Mesenchymal stem cell (in vitro differentiated cells and primary cell): ENCODE data around the gene FADS1.

Experiments used
- DNase-seq: peaks from one replicate; pipeline ENCODE4 v3.0.0-alpha.2; 2013
- H2AFZ ChIP-seq: one replicate; pipeline ENCODE4 v1.6.1; 2013; ENCODE audit warnings: low read depth, mild to moderate bottlenecking, control low read depth, inconsistent platforms, low read length, moderate library complexity
- H2AK5ac ChIP-seq: 2 replicates; pipeline ENCODE4 v1.6.1; 2013; ENCODE audit warnings: low read length, moderate library complexity, mild to moderate bottlenecking, inconsistent platforms; ENCODE audit not compliant: severe bottlenecking
- H2BK120ac ChIP-seq: one replicate; pipeline ENCODE4 v1.6.1; 2013; ENCODE audit warnings: low read depth, mild to moderate bottlenecking, inconsistent platforms, low read length, moderate library complexity
- H2BK12ac ChIP-seq, 2 experiments: one replicate each; pipeline ENCODE4 v1.6.1; 2013; ENCODE audit warnings: inconsistent platforms in 2 of 2, low read length in 2 of 2, mild to moderate bottlenecking in 2 of 2, moderate library complexity in 2 of 2, control low read depth in 1 of 2
- H2BK15ac ChIP-seq: one replicate; pipeline ENCODE4 v1.6.1; 2013; ENCODE audit warnings: mild to moderate bottlenecking, low read depth, inconsistent platforms; ENCODE audit not compliant: poor library complexity, severe bottlenecking
- H2BK5ac ChIP-seq: 2 replicates; pipeline ENCODE4 v1.6.1; 2013; ENCODE audit warnings: low read depth, mild to moderate bottlenecking, low read length, control low read depth, inconsistent platforms; ENCODE audit not compliant: poor library complexity, severe bottlenecking
- H3K14ac ChIP-seq, 2 experiments: one replicate each; pipeline ENCODE4 v1.6.1; 2013; ENCODE audit warnings: inconsistent platforms in 2 of 2, low read length in 2 of 2, control low read depth in 1 of 2, mild to moderate bottlenecking in 1 of 2, moderate library complexity in 1 of 2
- H3K18ac ChIP-seq, 2 experiments: one replicate each; pipeline ENCODE4 v1.6.1; 2013; ENCODE audit warnings: inconsistent platforms in 2 of 2, low read length in 2 of 2, control low read depth in 1 of 2, low read depth in 1 of 2, mild to moderate bottlenecking in 1 of 2
- H3K23ac ChIP-seq, 2 experiments: one replicate each; pipeline ENCODE4 v1.6.1; 2013; ENCODE audit warnings: inconsistent platforms in 2 of 2, low read length in 2 of 2, mild to moderate bottlenecking in 2 of 2, moderate library complexity in 2 of 2, control low read depth in 1 of 2
- H3K27ac ChIP-seq: 2 replicates; pipeline ENCODE4 v1.5.1; 2013; ENCODE audit warnings: mild to moderate bottlenecking, moderate library complexity, low read length, control low read depth, inconsistent platforms; ENCODE audit not compliant: poor library complexity, severe bottlenecking
- H3K27me3 ChIP-seq, 2 experiments: 2 replicates each; pipeline versions ENCODE4 v1.6.1 to v1.7.0; 2013; ENCODE audit warnings: low read length in 2 of 2, mild to moderate bottlenecking in 2 of 2, moderate library complexity in 2 of 2, control low read depth in 1 of 2, inconsistent platforms in 1 of 2; ENCODE audit not compliant: control insufficient read depth in 1 of 2, insufficient read depth in 1 of 2
- H3K36me3 ChIP-seq, 2 experiments: 2 replicates each; pipeline versions ENCODE4 v1.6.1 to v1.7.0; 2013; ENCODE audit warnings: low read length in 2 of 2, control low read depth in 1 of 2, inconsistent platforms in 1 of 2, low read depth in 1 of 2, mild to moderate bottlenecking in 1 of 2; ENCODE audit not compliant: insufficient read depth in 2 of 2, control insufficient read depth in 1 of 2
- H3K4ac ChIP-seq, 2 experiments: one replicate each; pipeline ENCODE4 v1.6.1; 2013; ENCODE audit warnings: inconsistent platforms in 2 of 2, low read length in 2 of 2, mild to moderate bottlenecking in 2 of 2, moderate library complexity in 2 of 2, control low read depth in 1 of 2, low read depth in 1 of 2
- H3K4me1 ChIP-seq: 2 replicates; pipeline ENCODE4 v1.6.1; 2013; ENCODE audit warnings: low read depth, low read length, control low read depth; ENCODE audit not compliant: control insufficient read depth, insufficient read depth
- H3K4me2 ChIP-seq: 2 replicates; pipeline ENCODE4 v1.6.1; 2013; ENCODE audit warnings: low read length, mild to moderate bottlenecking, inconsistent platforms; ENCODE audit not compliant: poor library complexity, severe bottlenecking
- H3K4me3 ChIP-seq, 2 experiments: 2 replicates each; pipeline versions ENCODE4 v1.5.1 to v1.7.0; 2013; ENCODE audit warnings: low read length in 2 of 2, mild to moderate bottlenecking in 2 of 2, control low read depth in 1 of 2, low read depth in 1 of 2; ENCODE audit not compliant: insufficient read depth in 1 of 2
- H3K79me1 ChIP-seq: replicated peaks from 2 replicates; pipeline ENCODE4 v1.6.1; 2013; ENCODE audit warnings: mild to moderate bottlenecking, control low read depth, low read length, inconsistent platforms; ENCODE audit not compliant: poor library complexity, severe bottlenecking
- H3K9ac ChIP-seq: 2 replicates; pipeline ENCODE4 v1.7.0; 2013; ENCODE audit warnings: mild to moderate bottlenecking, low read length, moderate library complexity
- H3K9me3 ChIP-seq: 2 replicates; pipeline ENCODE4 v1.7.0; 2013; ENCODE audit warnings: mild to moderate bottlenecking, low read length; ENCODE audit not compliant: control insufficient read depth
- H4K8ac ChIP-seq: one replicate; pipeline ENCODE4 v1.6.1; 2013; ENCODE audit warnings: inconsistent platforms, mild to moderate bottlenecking, low read length, moderate library complexity
- H4K91ac ChIP-seq: one replicate; pipeline ENCODE4 v1.6.1; 2013; ENCODE audit warnings: mild to moderate bottlenecking, low read length, inconsistent platforms
- WGBS: methylation state at CpG from one replicate; pipeline ENCODE4 v1.1.7; 2013; ENCODE audit warnings: mixed read lengths; 5-methylcytosine and 5-hydroxymethylcytosine counted together

FADS1 gene

GRCh38 chr11:61756452-61757212, 60.2 kb downstream of the FADS1 start:
- H3K4me3 ChIP-seq: no peak overlapping the region
- H3K9ac ChIP-seq: no peak overlapping the region
- H3K4ac ChIP-seq: peak overlapping the region; percentile 42 to 53
- no peaks in the 10 kb centered on the region for H3K9me3 ChIP-seq
- peak overlapping the region; percentile 29 for H2BK120ac ChIP-seq
- DNase-seq: peak; percentile 56
- H3K79me1 ChIP-seq: peaks cover 32% of the 10 kb centered on the region
- peaks cover 0 to 45% of the 10 kb centered on the region in 2 experiments for H3K27me3 ChIP-seq
- H3K18ac ChIP-seq: peak overlapping the region; percentile 63 to 76
- peak overlapping the region; percentile 31 for H3K27ac ChIP-seq
- H2BK12ac ChIP-seq: peak overlapping the region; percentile 44 to 66
- H3K14ac ChIP-seq: peak overlapping the region in 1 of 2 experiments; percentile 44
- H3K36me3 ChIP-seq: peaks cover 0 to 12% of the 10 kb centered on the region in 2 experiments
- peak overlapping the region; percentile 96 for H2AK5ac ChIP-seq
- peak overlapping the region; percentile 81 for H4K8ac ChIP-seq
- H4K91ac ChIP-seq: peak overlapping the region; percentile 59
- no peak overlapping the region for H2AFZ ChIP-seq
- no peak overlapping the region for H3K23ac ChIP-seq
- no peak overlapping the region for H2BK5ac ChIP-seq
- H2BK15ac ChIP-seq: peak overlapping the region; percentile 63
- 60% methylated on average over 9 of the region's 9 CpGs for WGBS
- H3K4me1 ChIP-seq: peaks cover 68% of the 10 kb centered on the region
- peak overlapping the region; percentile 6 for H3K4me2 ChIP-seq

GRCh38 chr11:61756147-61756451, 60.7 kb downstream of the FADS1 start:
- peaks cover 0 to 40% of the 10 kb centered on the region in 2 experiments for H3K27me3 ChIP-seq
- peak overlapping the region; percentile 77 for H2AK5ac ChIP-seq
- 69% methylated on average over 4 of the region's 4 CpGs for WGBS
- H3K79me1 ChIP-seq: peaks cover 32% of the 10 kb centered on the region
- DNase-seq: no peak
- peak overlapping the region; percentile 44 to 66 for H2BK12ac ChIP-seq
- peak overlapping the region; percentile 81 for H4K8ac ChIP-seq
- peaks cover 0 to 12% of the 10 kb centered on the region in 2 experiments for H3K36me3 ChIP-seq
- H4K91ac ChIP-seq: peak overlapping the region; percentile 59
- H3K4ac ChIP-seq: peak overlapping the region; percentile 28 to 32
- H3K4me3 ChIP-seq: no peak overlapping the region
- H3K9ac ChIP-seq: no peak overlapping the region
- H3K18ac ChIP-seq: peak overlapping the region; percentile 63 to 76
- no peak overlapping the region for H2AFZ ChIP-seq
- H3K4me1 ChIP-seq: peaks cover 64% of the 10 kb centered on the region
- peak overlapping the region; percentile 29 for H2BK120ac ChIP-seq
- H3K4me2 ChIP-seq: no peak overlapping the region
- H3K9me3 ChIP-seq: no peaks in the 10 kb centered on the region
- peak overlapping the region in 1 of 2 experiments; percentile 44 for H3K14ac ChIP-seq
- H2BK15ac ChIP-seq: peak overlapping the region; percentile 63
- H3K27ac ChIP-seq: peak overlapping the region; percentile 11
- peak overlapping the region in 1 of 2 experiments; percentile 46 for H3K23ac ChIP-seq
- no peak overlapping the region for H2BK5ac ChIP-seq

GRCh38 chr11:61754534-61755482, 62.0 kb downstream of the FADS1 start:
- peak overlapping the region; percentile 24 for H3K4me2 ChIP-seq
- no peak overlapping the region for H2BK5ac ChIP-seq
- peaks cover 30% of the 10 kb centered on the region for H3K79me1 ChIP-seq
- H3K18ac ChIP-seq: peak overlapping the region; percentile 55 to 82
- WGBS: 66% methylated on average over 31 of the region's 31 CpGs
- no peak overlapping the region for H2BK120ac ChIP-seq
- H3K9me3 ChIP-seq: no peaks in the 10 kb centered on the region
- H3K27ac ChIP-seq: no peak overlapping the region
- H3K14ac ChIP-seq: peak overlapping the region in 1 of 2 experiments; percentile 13
- peak overlapping the region; percentile 41 for H4K8ac ChIP-seq
- H3K4ac ChIP-seq: peak overlapping the region; percentile 24 to 29
- H4K91ac ChIP-seq: peak overlapping the region; percentile 67
- no peak overlapping the region for H3K4me3 ChIP-seq
- H2BK12ac ChIP-seq: peak overlapping the region; percentile 59 to 64
- no peak overlapping the region for H3K23ac ChIP-seq
- DNase-seq: peak; percentile 82
- peaks cover 0 to 9% of the 10 kb centered on the region in 2 experiments for H3K36me3 ChIP-seq
- peak overlapping the region; percentile 85 for H2AK5ac ChIP-seq
- H3K27me3 ChIP-seq: peaks cover 0 to 32% of the 10 kb centered on the region in 2 experiments
- peak overlapping the region; percentile 63 for H2BK15ac ChIP-seq
- H3K9ac ChIP-seq: no peak overlapping the region
- H2AFZ ChIP-seq: no peak overlapping the region
- peaks cover 61% of the 10 kb centered on the region for H3K4me1 ChIP-seq
